HG03159 (cell line): Measurements from ENCODE around the gene UTF1.

Experiments used
- ATAC-seq: cut with Tn5 transposase; IDR thresholded peaks from one replicate; pipeline ENCODE4 v1.9.1; 2021; ENCODE audit warnings: mild to moderate bottlenecking, moderate library complexity; ENCODE audit not compliant: unreplicated experiment

Gene UTF1

DNA sequence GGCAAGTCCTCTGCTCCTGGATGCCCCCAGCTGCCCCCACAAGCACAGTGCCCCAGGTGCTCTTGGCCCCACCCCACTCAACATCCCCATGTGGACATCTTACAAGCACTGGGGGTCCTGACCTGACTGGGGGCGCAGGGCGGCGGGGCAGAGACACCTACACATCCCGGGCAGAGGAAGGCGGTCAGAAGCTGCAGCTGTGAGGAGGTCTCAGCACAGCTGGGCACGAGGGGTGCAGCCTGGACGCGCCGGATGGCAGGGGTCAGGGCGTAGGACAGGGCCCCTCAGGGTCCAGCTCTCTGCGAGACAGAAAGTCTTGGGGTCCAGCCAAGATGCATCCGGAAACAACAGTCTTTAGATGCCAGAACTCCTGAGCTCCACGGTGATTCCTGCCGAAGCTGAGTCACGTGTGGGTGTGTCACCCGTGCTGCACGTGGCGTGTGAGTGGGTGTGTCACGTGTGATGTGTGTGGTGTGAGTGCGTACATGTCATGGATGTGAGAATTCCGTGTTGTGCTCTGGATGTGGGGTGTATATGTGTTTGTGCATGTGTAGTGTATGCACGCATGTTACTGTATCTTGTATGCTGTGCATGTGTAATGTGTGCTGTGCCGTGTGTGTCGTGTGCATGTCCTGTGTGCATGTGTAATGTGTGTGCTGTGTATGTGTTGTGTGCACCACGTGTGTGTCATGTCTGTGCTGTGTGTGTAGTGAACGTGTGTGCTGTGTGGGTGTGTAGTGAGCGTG, 12.8 kb downstream of the UTF1 start:
- ATAC-seq, result no peak

DNA sequence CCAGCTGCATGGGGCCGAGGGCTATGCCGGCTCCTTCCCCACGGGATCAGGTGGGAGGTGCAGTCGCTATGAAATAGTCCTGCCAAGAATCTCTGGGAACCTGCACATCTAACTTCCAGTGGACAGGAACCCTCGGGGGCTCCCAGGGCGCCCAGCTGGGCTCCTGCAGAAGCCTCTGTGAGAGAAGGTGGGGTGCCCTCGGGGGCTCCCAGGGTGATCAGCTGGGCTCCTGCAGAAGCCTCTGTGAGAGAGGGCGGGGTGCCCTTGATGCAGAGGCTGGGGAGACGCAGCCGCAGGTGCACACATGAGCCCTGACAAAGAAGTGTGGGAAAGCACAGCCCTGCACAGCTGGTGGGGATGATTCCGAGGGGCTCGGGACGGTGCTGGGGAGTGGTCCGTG, 13.6 kb downstream of the UTF1 start:
- no peak for ATAC-seq

DNA sequence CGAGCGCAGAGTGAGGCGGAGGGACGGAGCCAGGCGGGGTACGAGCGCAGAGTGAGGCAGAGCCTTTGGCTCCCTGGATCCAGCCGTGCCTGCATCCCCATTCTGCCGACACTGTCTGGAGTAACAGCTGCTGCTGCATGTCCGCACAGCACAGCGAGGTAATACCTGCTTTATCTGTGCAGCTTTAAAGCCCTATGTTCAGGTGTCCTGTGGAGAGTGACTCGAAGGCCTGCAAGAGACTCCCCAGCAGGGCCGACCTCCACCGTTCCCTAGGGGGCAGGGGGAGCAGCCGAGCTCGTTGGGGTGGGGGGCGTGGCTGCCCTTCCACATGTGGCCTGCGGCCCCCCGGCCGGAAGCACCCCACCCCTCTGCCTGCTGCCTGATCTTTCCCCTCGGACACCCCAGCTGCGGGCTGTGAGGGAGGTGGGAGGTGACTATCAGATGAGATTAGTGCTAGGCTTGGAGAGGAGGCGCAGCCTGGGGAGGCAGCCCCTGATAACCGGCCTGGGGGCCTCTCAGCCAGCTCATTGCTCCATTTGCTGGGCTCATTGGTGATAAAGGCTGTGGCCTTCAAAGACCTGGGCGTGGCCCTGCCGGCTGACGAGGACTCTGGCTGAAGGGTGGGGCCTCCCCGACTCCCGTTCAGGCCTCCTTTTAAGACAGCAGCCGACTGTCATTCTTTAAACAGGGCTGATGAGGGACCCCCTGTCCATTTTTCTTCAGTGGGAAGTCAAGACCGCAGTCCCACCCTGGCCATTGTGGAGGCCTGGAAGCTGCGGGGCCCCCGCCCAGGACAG, 15.6 kb downstream of the UTF1 start:
- no peak for ATAC-seq

DNA sequence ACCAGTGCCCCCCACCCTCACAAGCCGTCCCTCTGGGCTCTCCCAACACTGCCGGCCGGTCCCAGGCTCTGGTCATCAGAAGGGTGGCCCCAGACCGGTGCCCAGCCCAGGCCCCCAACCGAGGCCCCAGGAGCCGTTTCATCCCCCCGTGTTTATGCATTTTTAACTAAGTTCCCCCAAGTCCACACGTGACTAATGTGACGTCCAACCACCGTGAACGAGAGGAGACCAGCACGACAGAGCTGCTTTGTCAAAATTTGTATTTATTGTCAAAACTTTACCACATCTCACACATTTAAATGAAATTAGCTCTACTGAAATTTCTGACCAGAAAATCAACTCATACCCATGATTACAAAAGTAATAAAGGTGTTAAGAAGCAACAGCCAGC, 16.2 kb downstream of the UTF1 start:
- ATAC-seq, result no peak

DNA sequence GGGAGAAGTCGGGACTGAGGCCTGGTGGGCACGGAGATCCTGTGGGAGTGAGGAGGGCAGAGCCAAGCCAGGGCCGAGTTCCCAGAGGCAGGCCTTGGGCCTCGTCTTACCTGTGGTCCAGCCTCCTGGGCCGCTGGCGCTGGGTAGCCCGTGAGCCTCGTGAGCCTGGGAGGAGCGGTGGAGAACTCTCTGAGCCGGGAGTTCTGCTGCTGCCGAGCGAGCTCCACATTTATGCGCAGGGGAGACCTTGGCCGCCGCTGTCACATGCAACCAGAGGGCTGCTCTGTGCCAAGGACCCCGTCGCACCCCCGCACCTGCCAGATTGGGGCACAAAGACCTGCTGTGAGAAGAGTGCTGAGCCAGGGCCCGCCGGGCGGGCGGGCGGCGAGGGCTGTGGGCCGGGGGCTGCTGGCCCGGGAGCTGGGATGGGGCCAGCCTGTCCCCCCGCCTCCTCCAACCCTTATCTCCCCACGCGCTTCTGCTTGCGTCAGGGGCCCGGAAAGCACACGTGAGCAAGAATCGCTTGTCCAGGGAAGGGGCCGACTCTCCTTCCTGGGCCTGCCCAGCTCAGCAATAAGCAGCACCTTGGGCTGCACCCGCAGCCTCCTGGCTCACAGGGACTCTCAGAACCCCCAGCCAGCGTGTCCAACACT, 17.8 kb downstream of the UTF1 start:
- no peak for ATAC-seq

DNA sequence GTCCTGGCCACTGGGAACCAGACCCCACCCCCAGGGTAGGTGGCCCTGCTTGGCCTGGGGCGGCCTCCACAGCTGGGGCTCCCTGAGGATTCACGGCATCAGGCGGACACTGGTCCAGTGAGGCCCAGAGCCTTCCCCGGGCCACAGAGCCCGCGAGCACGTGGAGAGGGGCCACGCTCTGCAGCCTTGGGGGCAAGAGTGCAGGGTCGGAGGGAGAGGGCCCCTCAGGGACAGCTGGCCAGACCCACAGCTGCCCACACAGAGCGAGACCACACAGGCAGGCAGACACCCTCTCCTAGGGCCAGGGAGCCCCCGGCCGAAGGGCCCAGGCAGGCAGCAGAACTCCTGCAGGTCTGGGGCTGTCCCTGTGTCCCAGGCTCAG, 18.3 kb downstream of the UTF1 start:
- no peak for ATAC-seq

DNA sequence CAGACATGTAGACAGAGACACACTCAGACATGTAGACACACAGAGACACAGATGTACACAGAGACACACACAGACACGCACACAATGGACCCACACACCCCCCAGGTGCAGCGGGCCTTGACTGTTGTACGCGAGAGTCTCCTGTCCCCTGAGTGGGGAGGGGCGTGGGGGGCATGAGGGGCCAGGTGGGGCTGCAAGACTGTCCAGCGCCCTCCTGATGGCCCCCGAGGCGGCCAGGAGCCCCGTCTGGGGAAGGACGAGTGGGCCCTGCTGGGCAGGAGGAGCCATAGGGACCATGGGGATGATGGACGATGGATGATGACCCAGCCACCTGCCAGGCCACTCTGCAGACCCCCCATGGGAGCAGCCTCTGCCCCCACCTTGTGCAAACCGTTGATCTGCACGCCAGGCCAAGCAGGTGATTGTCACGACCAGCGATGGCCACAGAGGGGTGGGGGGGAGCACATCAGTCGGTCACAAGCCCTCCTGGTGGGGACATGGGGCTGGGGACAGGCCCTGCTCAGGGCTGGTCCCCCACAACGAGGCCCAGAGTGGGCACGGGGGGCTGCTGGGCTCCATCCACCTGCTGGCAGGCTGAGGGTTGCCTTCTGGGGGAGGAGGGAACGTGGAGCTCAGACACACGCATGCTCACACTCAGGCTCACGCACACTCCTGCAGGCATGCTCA, 19.2 kb downstream of the UTF1 start:
- no peak for ATAC-seq

DNA sequence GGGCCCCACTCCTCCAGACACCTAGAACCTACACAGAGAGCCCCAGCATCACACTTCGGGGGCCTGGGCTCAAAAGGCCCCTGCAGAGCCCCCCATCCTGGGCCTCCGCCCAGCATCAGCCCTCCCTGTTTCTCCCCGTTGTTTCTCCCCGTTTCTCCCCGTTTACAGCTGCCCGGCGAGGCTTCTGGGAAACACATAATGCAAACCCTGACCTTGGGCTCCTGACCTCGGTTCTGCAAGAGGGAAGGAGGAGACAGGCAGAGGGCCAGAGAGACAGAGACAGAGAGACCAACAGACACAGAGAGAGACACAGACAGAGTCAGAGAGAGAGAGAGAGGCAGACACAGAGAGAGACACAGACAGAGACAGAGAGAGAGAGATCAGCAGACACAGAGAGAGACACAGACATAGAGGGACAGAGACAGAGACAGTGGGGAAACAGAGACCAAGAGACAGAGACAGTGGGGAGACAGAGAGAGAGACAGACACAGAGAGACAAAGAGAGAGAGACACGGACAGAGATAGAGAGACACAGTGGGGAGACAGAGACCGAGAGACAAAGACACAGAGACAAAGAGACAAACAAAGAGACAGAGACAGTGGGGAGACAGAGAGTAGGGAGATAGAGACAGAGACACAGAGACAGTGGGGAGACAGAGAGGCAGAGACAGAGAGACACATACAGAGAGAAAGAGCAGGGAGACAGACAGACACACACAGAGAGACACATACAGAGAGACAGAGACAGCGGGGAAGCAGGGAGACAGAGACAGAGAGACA, 20.1 kb downstream of the UTF1 start:
- no peak for ATAC-seq

DNA sequence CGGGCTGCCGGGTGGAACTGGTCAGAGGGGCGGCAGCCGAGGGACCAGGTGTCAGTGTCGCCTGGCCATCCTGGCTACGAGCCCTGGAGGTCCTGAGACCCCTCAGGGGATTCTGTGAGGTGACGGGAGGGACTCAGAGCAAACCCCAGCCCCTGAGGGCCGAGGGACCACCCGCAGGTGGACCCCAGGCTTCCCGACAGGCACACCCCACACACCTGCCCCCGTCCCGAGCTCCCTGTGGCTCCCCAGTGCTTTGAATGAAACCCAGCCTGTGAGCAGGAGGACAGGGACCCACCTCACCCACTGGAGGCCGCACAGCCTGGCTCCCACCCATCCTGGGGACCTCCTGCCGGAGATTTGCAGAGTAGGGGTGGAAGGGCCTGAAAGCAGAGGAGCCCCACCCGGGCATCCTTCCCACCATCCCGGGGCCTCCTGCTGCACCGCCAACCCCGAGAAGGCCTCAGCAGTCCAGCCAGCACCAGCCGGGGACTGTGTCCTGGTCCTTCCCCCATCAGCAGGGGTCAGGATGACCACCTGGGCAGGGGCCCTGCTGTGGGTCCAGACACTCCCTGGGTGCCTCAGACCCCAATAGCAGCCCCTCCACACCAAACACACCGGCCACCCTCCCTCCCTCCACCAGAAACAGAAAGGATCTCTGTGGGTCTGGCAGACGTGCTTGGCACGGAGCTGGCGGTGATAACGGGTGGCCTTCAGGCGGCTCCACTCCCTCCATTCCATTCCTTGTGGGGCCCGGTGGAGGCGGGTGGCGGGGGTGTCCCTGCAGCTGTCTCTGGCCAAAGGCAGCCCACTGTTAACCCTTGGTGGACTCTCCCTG, 21.6 kb downstream of the UTF1 start:
- ATAC-seq, result no peak

DNA sequence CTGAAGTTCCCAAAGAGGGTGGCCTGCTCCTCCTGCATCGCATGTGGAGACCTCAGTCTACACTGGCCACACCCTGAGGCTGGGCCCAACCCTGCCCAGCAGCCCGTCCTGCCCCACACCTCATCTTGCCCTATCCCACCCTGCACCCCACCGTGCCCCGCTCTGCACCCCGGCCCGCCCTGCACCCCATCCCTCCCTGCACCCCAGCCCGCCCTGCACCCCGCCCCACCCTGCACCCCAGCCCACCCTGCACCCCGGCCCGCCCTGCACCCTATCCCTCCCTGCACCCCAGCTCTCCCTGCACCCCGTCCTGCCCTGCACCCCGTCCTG, 22.2 kb downstream of the UTF1 start:
- ATAC-seq, result no peak

DNA sequence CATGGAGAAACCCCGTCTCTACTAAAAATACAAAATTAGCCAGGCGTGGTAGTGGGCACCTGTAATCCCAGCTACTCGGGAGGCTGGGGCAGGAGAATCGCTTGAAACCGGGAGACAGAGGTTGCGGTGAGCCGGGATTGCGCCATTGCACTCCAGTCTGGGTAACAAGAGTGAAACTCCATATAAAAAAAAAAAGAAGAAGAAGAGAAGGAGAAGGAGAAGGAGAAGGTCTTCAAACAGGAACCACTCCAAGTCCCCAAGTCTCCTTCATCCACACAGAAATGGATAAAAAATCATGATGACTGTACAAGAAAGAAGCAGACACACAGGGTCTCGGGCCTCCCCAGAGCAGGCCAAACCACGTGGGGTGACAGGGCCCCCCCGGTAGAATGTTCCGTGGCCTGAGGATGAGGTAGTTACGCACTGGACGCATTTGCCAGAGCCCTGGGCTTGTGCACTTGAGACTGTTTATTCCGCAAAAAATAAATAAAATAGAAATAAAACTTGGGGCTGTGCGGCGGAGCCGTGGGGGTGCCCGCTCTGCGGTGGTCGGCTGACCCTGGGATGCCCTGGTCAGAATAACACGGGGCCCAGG, 23.4 kb downstream of the UTF1 start:
- ATAC-seq, result no peak

DNA sequence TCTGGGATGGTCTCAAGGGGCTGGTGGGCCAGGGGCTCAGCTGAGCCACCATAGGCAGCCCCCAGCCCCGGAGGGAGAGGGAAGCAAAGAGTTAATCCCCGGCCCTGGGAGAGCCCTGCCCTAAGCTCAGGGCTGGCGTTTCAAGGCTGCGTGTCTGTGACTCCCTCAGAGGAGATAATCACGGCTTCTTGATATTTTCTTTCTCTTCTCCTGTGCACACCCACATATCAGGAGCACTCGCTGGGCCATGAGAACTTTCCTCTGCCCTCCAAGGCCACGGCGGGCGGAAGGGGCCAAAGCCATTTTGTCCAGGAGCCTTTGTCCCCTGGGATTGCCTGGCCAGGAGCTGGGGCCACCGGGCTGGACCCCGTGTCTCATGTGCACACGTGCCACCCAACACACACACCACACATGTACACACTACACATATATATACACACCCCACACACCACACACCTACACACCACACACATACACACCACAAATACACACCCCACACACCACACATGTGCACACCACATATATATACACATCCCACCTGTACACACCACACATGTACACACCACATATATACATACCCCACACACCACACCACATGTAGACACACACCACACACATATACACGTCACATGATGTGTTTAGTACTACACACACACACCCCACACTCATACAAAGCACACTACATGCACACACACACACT, 24.6 kb downstream of the UTF1 start:
- no peak for ATAC-seq

DNA sequence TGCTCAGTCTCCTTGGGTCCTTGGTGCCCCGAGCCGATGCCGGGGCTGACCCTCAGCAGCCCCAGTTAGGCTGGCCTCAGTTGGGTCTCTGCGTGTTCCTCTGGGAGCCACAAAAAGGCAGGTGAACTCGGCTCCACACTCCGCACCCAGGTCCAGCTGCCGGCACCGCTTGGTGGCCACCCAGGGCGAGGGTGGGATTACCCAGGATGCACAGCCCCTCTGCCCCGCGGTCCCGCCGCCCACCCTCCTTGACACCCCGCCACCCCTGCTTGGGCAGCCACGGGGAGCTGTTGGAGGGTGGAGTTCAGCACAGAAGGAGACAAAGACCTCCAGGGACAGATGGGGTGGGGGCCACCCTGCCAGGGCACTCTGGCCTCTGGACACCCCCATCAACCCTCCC, 25.3 kb downstream of the UTF1 start:
- ATAC-seq, result no peak

DNA sequence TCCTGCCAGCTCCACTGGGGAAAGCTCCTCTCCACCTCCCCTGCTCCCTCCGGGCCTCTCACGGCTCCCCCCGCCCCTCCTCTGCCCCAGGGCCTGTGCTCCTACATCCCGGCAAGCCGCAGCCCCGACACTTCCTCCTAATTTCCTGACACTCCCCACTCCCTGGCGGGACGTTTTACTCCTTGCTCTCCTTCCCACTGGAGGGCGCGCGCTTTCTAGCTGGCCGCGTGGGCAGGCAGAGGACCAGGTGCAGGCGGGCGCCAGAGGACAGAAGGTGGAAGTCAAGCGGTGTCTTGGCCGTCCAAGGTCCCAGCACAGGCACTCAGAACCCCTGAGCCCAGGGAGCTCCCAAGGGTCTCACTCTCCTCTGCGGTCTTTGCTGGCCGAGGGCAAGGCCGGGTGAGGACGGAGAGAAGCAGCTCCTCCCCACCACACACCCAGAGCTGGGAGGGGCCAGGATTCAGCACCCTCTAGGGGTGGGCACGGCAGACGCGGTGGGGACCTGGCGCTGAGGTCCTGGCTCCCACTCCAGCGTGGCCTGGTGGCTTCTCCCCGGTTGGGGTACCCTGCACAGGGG, 27.6 kb downstream of the UTF1 start:
- ATAC-seq, result no peak

DNA sequence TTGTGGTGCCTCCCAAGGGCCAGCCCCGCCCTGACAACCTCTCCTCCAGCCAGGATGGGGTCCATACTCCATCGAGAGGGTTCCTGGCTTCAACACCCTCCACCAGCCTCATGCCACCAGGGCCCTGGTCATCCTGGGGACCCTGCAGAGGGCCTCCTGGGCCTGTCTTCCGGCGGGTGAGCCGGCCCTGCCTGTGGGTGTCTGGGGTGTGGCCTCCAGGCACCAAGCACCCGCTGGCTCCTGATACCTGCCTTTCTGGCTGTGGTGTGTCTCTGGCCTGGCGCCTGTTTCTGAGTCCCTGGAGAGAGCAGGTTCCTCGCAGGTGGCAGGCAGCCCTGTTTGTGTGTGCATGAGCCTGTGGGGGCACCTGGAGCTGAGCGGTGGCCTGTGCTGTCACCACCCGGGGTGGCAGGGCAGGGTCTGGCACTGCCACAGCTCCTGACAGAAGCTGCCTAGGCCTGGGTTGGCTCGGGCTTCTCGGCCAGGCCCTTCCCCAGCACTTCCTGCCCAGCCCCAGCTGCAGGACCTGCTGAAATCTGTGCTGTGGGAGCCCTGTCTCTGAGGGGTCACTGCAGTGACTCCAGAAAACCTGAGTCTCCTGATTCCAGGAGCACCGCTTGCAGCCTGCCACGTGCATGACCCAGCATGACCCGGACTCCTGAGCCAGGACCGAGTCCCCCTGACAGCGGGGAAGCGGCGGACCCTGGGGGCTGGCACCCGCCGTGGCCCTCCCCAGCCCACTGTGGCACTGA, 28.2 kb downstream of the UTF1 start:
- no peak for ATAC-seq

DNA sequence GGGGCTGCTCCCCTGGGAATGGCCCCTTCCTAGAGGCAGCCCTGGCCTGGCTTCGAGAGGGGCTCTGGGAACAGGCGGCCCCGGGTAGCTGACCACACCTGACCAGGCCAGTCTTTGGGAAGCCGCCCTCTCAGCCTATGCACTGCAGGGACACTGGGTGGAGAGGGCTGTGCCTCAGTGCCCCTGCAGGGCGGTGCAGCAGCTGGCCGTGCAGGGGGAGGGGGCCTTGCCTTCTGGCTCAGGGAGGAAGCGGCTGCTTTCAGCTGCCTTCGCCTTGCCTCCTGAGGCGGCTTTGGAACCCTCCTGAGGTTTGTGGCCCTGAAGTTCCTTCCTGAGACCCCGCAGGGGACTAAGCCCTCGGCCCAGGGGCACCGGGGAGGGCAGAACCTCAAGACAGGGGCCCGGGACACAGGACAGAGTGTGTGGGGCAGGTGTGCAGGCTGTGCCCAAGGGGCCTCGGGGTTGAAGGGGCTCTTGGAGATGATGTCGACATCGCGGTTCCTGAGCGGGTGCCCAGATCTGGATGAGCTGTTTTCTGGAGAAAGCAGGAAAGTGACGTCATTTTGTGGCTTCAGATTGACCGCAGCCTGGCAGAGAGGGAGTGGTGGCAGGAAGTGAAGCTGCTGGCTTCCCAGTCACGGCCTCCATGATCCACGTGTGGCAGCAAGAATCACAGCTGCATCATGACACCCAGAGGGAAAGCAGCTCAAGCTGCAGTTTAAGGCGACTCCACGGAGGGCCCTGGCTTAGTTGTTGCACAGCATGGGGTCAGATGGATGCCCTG, 29.0 kb downstream of the UTF1 start:
- ATAC-seq, result no peak

DNA sequence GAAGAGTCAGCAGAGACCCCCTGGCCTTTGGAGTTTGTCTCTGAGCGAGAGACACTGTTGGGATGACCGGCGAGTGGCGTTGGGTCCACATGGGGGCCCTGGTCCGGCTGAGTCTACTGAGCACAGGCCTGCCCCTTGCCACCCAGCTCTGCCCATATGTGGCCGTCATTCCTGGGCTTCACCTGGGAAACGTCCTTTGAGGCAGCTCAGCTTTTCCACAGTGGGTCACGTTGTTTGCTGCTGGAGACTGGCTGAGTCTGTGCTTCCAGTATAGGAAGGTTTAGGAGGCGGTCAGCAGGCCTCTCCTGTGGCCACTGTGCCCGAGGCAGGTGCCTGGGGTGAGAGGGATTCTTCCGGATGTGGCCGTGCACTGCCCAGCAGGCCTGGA, 29.6 kb downstream of the UTF1 start:
- ATAC-seq, result no peak
